Astrocyte (in vitro differentiated cells and primary cell): ENCODE measurements around the gene FUT8.

Experiments used
- CTCF ChIP-seq: IDR thresholded peaks from 2 replicates; pipeline ENCODE4 v1.5.1; 2011; ENCODE audit warnings: low read depth, mild to moderate bottlenecking, inconsistent platforms, low read length, moderate library complexity; ENCODE audit not compliant: insufficient read depth
- EZH2 ChIP-seq: IDR thresholded peaks from 2 replicates; pipeline ENCODE4 v1.6.1; 2012; ENCODE audit warnings: mild to moderate bottlenecking, low read length, inconsistent platforms; ENCODE audit not compliant: insufficient read depth

DNA sequence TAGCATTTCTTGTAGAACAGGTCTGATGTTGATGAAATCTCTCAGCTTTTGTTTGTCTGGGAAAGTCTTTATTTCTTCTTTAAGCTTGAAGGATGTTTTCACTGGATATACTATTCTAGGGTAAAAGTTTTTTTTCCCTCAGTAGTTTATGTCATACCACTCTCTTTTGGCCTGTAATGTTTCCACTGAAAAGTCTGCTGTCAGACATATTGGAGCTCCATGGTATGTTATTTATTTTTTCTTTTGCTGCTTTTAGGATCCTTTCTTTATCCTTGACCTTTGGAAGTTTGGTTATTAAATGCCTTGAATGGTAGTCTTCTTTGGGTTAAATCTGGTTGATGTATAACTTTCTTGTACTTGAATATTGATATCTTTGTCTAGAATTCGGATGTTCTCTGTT is 306.1 kb downstream of the FUT8 start:
- TF ChIP-seq CTCF (no peak), EZH2 (no peak)
